Measurements from ENCODE around the gene TMC1.
"Not testable (repeated sequence)": the region's sequence is repeated elsewhere in the genome, so short reads cannot be mapped to it uniquely, and the experiment has no call there.

Gene TMC1

GRCh38 chr9:72813544-72813943, 292.1 kb downstream of the TMC1 start:
- DNase-seq, result no peak

- no peak for DNase-seq
Measured at GRCh38 chr9:72814083-72814597, 292.7 kb downstream of the TMC1 start.

- no peak for DNase-seq
Measured at GRCh38 chr9:72816666-72817065, 295.3 kb downstream of the TMC1 start.

- no peak for DNase-seq
Measured at GRCh38 chr9:72817413-72817812, 296.0 kb downstream of the TMC1 start.

GRCh38 chr9:72818385-72818784, 297.0 kb downstream of the TMC1 start:
- DNase-seq, result no peak

- no peak for DNase-seq
Measured at GRCh38 chr9:72823971-72824370, 302.6 kb downstream of the TMC1 start.

- DNase-seq, result no peak
Measured at GRCh38 chr9:72826996-72827949, 305.9 kb downstream of the TMC1 start.

GRCh38 chr9:72827950-72828731, 306.7 kb downstream of the TMC1 start:
- no peak for DNase-seq

GRCh38 chr9:72834994-72835393, 313.6 kb downstream of the TMC1 start:
- DNase-seq, result no peak

- no peak for DNase-seq
Measured at GRCh38 chr9:72836790-72837189, 315.4 kb downstream of the TMC1 start.

GRCh38 chr9:72839085-72839484, 317.7 kb downstream of the TMC1 start:
- DNase-seq, result no peak

GRCh38 chr9:72843520-72844439, 322.4 kb downstream of the TMC1 start:
- DNase-seq, result no peak

GRCh38 chr9:72844440-72844768, 323.0 kb downstream of the TMC1 start:
- DNase-seq, result no peak

- DNase-seq, result not testable (repeated sequence)
Measured at GRCh38 chr9:72845052-72845451, 323.6 kb downstream of the TMC1 start.

GRCh38 chr9:72850209-72850608, 328.8 kb downstream of the TMC1 start:
- DNase-seq, result not testable (repeated sequence)

- DNase-seq, result no peak
Measured at GRCh38 chr9:72855321-72855720, 333.9 kb downstream of the TMC1 start.

GRCh38 chr9:72855890-72856523, 334.6 kb downstream of the TMC1 start:
- no peak for DNase-seq

GRCh38 chr9:72856972-72857623, 335.7 kb downstream of the TMC1 start:
- DNase-seq, result peak in 10 of 56 donors; percentile 1 to 33 (median 8)

GRCh38 chr9:72857624-72857996, 336.2 kb downstream of the TMC1 start:
- DNase-seq, result no peak
